CD4-positive, alpha-beta T cell treated with Interleukin-10 for 1 hour (primary cell): ENCODE results near the gene HOXC4.
A peak's percentile ranks its signal among the peaks of the same experiment; 100 is the strongest.

Experiments used
- DNase-seq: peaks from one replicate; pipeline ENCODE4 v3.0.0-alpha.2; 2020

HOXC4 gene

GRCh38 chr12:54016051-54016450 lies 37.6 kb upstream of the HOXC4 start:
- DNase-seq, result no peak

- DNase-seq, result no peak
These were observed 37.1 kb upstream of the HOXC4 start for GRCh38 chr12:54016478-54016964.

GRCh38 chr12:54017027-54017788 lies 36.4 kb upstream of the HOXC4 start:
- no peak for DNase-seq

- DNase-seq, result peak; percentile 83
These were observed 35.7 kb upstream of the HOXC4 start for GRCh38 chr12:54017878-54018467.

- DNase-seq, result no peak
These were observed 35.1 kb upstream of the HOXC4 start for GRCh38 chr12:54018468-54018984.

- DNase-seq, result no peak
These were observed 34.4 kb upstream of the HOXC4 start for GRCh38 chr12:54019091-54019811.

- no peak for DNase-seq
These were observed 33.6 kb upstream of the HOXC4 start for GRCh38 chr12:54019924-54020590.

GRCh38 chr12:54020591-54021405 lies 32.8 kb upstream of the HOXC4 start:
- no peak for DNase-seq

GRCh38 chr12:54021432-54022013 lies 32.1 kb upstream of the HOXC4 start:
- no peak for DNase-seq

GRCh38 chr12:54022960-54023884 lies 30.4 kb upstream of the HOXC4 start:
- DNase-seq, result no peak

GRCh38 chr12:54024127-54024526 lies 29.5 kb upstream of the HOXC4 start:
- DNase-seq, result no peak

- DNase-seq, result no peak
These were observed 28.9 kb upstream of the HOXC4 start for GRCh38 chr12:54024581-54025305.

GRCh38 chr12:54025499-54026405 lies 27.9 kb upstream of the HOXC4 start:
- no peak for DNase-seq

- DNase-seq, result no peak
These were observed 26.8 kb upstream of the HOXC4 start for GRCh38 chr12:54026640-54027441.

- no peak for DNase-seq
These were observed 26.2 kb upstream of the HOXC4 start for GRCh38 chr12:54027442-54027786.

- DNase-seq, result no peak
These were observed 25.1 kb upstream of the HOXC4 start, which contains the start of gene HOXC6 for GRCh38 chr12:54028314-54029201. Gene HOXC6 (plus strand): TSS chr12:54028440. CDS start chr12:54028522, 82 bp downstream.
